ENCODE results near the gene L3MBTL4. TPM values are rescaled to one million over a fixed set of nuclear protein-coding genes. Genes with fewer than 3 reads are reported as not detected.

The L3MBTL4 gene
- total and polyA plus RNA-seq, 9 of the 15 experiments (the other 6 are each of a cell fraction or from before 2014, with no cell fraction given), result not detected

DNA sequence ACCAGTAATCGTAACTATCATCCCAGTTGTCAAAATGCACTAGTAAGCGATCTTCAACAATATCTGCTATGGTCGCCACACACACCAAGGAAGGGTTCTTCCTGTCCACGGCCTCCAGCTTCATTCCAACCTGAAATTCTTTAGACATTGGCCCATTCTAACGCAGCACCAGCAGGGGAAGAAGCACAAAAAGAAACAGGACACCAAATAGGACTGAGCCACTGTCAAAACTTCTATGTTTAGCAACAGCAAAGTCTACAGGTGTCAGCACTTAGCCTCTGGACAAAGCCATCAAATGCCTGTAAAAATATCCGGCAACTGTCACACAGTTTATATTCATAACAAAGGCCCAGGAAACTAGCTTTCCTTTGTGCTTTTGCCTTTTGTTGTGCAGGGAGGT is 175.0 kb downstream of the L3MBTL4 start:
- no peak overlapping the region for H3K4me3 ChIP-seq
- ATAC-seq (no peak), DNase-seq (ENCODE audit: extremely low read depth in 1 of 4, low spot score in 3 of 4) (no peak), FAIRE-seq (no peak)
- no peak overlapping the region for H3K9ac ChIP-seq (ENCODE audit: insufficient read depth in 1 of 2, low read depth in 2 of 2, low read length in 2 of 2)
- in situ Hi-C loops (cut with MboI), result no loop called here
- H3K9me1 ChIP-seq (ENCODE audit: control insufficient read depth, insufficient read depth, low read length), result no peaks in the 10 kb centered on the region
- no peaks in the 10 kb centered on the region for H3K36me3 ChIP-seq (ENCODE audit: control insufficient read depth, insufficient read depth, low read length)
- no peaks in the 10 kb centered on the region for H3K27me3 ChIP-seq (ENCODE audit: control insufficient read depth in 2 of 2, insufficient read depth in 2 of 2, low read length in 2 of 2)
- ChIA-PET POLR2A (interaction anchor here (0.7 kb wide), 1 partner anchor 11 kb away, joined by 3 read pairs; no protein-coding TSS in a partner anchor), CTCF (ENCODE audit: low intra/inter-chr PET ratio) (no interaction called here)
- H4K20me1 ChIP-seq (replicated peaks; ENCODE audit: control insufficient read depth, insufficient read depth, low read length), result no peaks in the 10 kb centered on the region
- BruUV-seq (replicated peaks), result no TSS peak
- H3K27ac ChIP-seq (ENCODE audit: extremely low read depth, low read depth, low read length), result no peak overlapping the region
- H2AFZ ChIP-seq (ENCODE audit: low read depth, low read length), result no peak overlapping the region
- WGBS (ENCODE audit: insufficient coverage, low coverage, missing lambda C conversion rate), result 0% methylated on average over 6 of the region's 6 CpGs
- no peaks in the 10 kb centered on the region; the same call in 1 of the 2 replicates for H3K9me3 ChIP-seq (replicated peaks; ENCODE audit: control insufficient read depth, insufficient read depth, low read depth, low read length)
- H3K79me2 ChIP-seq (ENCODE audit: control insufficient read depth, insufficient read depth, low read length), result no peaks in the 10 kb centered on the region
- TF ChIP-seq MED1 (CRISPR knock-in tag; IDR thresholded peaks at IDR 0.05; ENCODE audit: borderline replicate concordance) (no peak), XRCC3 (IDR thresholded peaks at IDR 0.05) (no peak), CREB1 (IDR thresholded peaks at IDR 0.05) (no peak), CREB1 (CRISPR knock-in tag; IDR thresholded peaks at IDR 0.05) (no peak), E2F3 (CRISPR knock-in tag; IDR thresholded peaks at IDR 0.05) (no peak), ESRRB (CRISPR knock-in tag; IDR thresholded peaks at IDR 0.05; ENCODE audit: borderline replicate concordance) (no peak), TAF7 (tag; IDR thresholded peaks at IDR 0.05) (no peak), SMAD2 (IDR thresholded peaks at IDR 0.05; ENCODE audit: low read depth, low read length) (no peak), ZNF224 (CRISPR knock-in tag; IDR thresholded peaks at IDR 0.05) (no peak), SAFB (IDR thresholded peaks at IDR 0.05; ENCODE audit: borderline replicate concordance, low read depth, low read length) (no peak), XRCC4 (IDR thresholded peaks at IDR 0.05; ENCODE audit: extremely low read depth, insufficient read depth, insufficient read length) (no peak), NR4A1 (CRISPR knock-in tag; IDR thresholded peaks at IDR 0.05) (no peak), NR4A1 (tag; IDR thresholded peaks at IDR 0.05) (no peak)
- TF ChIP-seq, protein P1, sequence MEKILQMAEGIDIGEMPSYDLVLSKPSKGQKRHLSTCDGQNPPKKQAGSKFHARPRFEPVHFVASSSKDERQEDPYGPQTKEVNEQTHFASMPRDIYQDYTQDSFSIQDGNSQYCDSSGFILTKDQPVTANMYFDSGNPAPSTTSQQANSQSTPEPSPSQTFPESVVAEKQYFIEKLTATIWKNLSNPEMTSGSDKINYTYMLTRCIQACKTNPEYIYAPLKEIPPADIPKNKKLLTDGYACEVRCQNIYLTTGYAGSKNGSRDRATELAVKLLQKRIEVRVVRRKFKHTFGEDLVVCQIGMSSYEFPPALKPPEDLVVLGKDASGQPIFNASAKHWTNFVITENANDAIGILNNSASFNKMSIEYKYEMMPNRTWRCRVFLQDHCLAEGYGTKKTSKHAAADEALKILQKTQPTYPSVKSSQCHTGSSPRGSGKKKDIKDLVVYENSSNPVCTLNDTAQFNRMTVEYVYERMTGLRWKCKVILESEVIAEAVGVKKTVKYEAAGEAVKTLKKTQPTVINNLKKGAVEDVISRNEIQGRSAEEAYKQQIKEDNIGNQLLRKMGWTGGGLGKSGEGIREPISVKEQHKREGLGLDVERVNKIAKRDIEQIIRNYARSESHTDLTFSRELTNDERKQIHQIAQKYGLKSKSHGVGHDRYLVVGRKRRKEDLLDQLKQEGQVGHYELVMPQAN (IDR thresholded peaks at IDR 0.05; ENCODE audit: borderline replicate concordance), result no peak
- TF ChIP-seq, protein P2, sequence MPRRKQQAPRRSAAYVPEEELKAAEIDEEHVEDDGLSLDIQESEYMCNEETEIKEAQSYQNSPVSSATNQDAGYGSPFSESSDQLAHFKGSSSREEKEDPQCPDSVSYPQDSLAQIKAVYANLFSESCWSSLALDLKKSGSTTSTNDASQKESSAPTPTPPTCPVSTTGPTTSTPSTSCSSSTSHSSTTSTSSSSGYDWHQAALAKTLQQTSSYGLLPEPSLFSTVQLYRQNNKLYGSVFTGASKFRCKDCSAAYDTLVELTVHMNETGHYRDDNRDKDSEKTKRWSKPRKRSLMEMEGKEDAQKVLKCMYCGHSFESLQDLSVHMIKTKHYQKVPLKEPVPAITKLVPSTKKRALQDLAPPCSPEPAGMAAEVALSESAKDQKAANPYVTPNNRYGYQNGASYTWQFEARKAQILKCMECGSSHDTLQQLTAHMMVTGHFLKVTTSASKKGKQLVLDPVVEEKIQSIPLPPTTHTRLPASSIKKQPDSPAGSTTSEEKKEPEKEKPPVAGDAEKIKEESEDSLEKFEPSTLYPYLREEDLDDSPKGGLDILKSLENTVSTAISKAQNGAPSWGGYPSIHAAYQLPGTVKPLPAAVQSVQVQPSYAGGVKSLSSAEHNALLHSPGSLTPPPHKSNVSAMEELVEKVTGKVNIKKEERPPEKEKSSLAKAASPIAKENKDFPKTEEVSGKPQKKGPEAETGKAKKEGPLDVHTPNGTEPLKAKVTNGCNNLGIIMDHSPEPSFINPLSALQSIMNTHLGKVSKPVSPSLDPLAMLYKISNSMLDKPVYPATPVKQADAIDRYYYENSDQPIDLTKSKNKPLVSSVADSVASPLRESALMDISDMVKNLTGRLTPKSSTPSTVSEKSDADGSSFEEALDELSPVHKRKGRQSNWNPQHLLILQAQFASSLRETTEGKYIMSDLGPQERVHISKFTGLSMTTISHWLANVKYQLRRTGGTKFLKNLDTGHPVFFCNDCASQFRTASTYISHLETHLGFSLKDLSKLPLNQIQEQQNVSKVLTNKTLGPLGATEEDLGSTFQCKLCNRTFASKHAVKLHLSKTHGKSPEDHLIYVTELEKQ (CRISPR knock-in tag; IDR thresholded peaks at IDR 0.05), result no peak
- TF ChIP-seq, protein P3, sequence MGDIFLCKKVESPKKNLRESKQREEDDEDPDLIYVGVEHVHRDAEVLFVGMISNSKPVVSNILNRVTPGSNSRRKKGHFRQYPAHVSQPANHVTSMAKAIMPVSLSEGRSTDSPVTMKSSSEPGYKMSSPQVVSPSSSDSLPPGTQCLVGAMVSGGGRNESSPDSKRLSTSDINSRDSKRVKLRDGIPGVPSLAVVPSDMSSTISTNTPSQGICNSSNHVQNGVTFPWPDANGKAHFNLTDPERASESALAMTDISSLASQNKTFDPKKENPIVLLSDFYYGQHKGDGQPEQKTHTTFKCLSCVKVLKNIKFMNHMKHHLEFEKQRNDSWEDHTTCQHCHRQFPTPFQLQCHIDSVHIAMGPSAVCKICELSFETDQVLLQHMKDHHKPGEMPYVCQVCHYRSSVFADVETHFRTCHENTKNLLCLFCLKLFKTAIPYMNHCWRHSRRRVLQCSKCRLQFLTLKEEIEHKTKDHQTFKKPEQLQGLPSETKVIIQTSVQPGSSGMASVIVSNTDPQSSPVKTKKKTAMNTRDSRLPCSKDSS (IDR thresholded peaks at IDR 0.05; ENCODE audit: low read depth, partially characterized antibody), result no peak
- no peaks in the 10 kb centered on the region for H3K4me1 ChIP-seq (replicated peaks in 1 of 2; ENCODE audit: control insufficient read depth in 2 of 2, insufficient read depth in 2 of 2, low read length in 2 of 2)
- H3K4me2 ChIP-seq (ENCODE audit: insufficient read depth, low read length), result no peak overlapping the region
- intact Hi-C loops (cut with micrococcal nuclease), result no loop called here

Data from K562 (cell line).